Sigmoid colon (tissue), 7 donors: ENCODE measurements around the gene PAH. TPM values are rescaled to one million over a fixed set of nuclear protein-coding genes. Genes with fewer than 3 reads are reported as not detected.

Experiments
- DNase-seq: peaks from one replicate; pipeline ENCODE4 v3.0.0-alpha.2; 2019
- H3K27ac ChIP-seq, 4 donors: fragments of 200-600 bp; sonication (generic); one replicate each; pipeline ENCODE4 v1.5.1; 2016 to 2019; ENCODE audit warnings: mild to moderate bottlenecking in 1 of 4
- H3K27me3 ChIP-seq, 3 donors: fragments of 200-600 bp; sonication (generic); one replicate each; pipeline ENCODE4 v1.5.1; 2019; ENCODE audit warnings: mild to moderate bottlenecking in 1 of 3
- H3K36me3 ChIP-seq, 4 donors: fragments of 200-600 bp; sonication (generic); one replicate each; pipeline ENCODE4 v1.5.1; 2016 to 2019
- H3K4me1 ChIP-seq, 4 donors: fragments of 200-600 bp; sonication (generic); one replicate each; pipeline ENCODE4 v1.5.1; 2017 to 2019
- H3K4me3 ChIP-seq, 4 donors: fragments of 200-600 bp; sonication (generic); one replicate each; pipeline ENCODE4 v1.5.1; 2017 to 2019; ENCODE audit warnings: mild to moderate bottlenecking in 2 of 4, moderate library complexity in 1 of 4
- H3K9me3 ChIP-seq, 4 donors: fragments of 200-600 bp in 3 of 4; sonication (generic) in 3 of 4; one replicate each; pipeline versions ENCODE4 v1.5.1 to v1.6.1; 2013 to 2019
- EP300 ChIP-seq, 4 donors: sonication (generic); formaldehyde crosslinking; IDR thresholded peaks; one replicate each; pipeline ENCODE4 v1.6.1; 2017; ENCODE audit warnings: antibody characterized with exemption in 4 of 4
- POLR2A ChIP-seq, 2 donors: fragments of 450-650 bp; IDR thresholded peaks; one replicate each; pipeline ENCODE4 v1.6.1; 2016; ENCODE audit warnings: antibody characterized with exemption in 2 of 2, mild to moderate bottlenecking in 2 of 2, moderate library complexity in 2 of 2
- POLR2AphosphoS5 ChIP-seq, 4 donors: sonication (generic); formaldehyde crosslinking; IDR thresholded peaks; one replicate each; pipeline ENCODE4 v1.6.1; 2017; ENCODE audit warnings: antibody characterized with exemption in 4 of 4
- WGBS, 2 donors: extraction: QIAGEN DNeasy Blood & Tissue Kit; methylation state at CpG; one replicate each; pipeline ENCODE4 v1.1.7; 2013; 5-methylcytosine and 5-hydroxymethylcytosine counted together
- intact Hi-C: fragments of 100-400 bp; cut with DNase I; formaldehyde crosslinking; loops from one replicate; pipeline ENCODE4 v1.15.1; 2023
- polyA plus RNA-seq, 3 donors: library from polyadenylated mRNA; stranded (reverse); fragments of 200-250 nt; gene quantifications; one replicate each; pipeline ENCODE4 v1.2.3, GENCODE V29; 2013
- total RNA-seq, 4 donors: library from RNA; depleted of rRNA; stranded (reverse); fragments of >200 nt; gene quantifications; one replicate each; pipeline ENCODE4 v1.1.0, GENCODE V29; 2016
- TF ChIP-seq, protein P1 (sequence below), 4 experiments: fragments of 450-650 bp in 3 of 4; fragments of 200-600 bp in 1 of 4; IDR thresholded peaks; one replicate each; pipeline ENCODE4 v1.5.1; 2016 to 2019; ENCODE audit warnings: antibody characterized with exemption in 4 of 4, mild to moderate bottlenecking in 3 of 4, moderate library complexity in 2 of 4
- donor health status: healthy with polysubstance abuse.
- donor health status: Bipolar disorder and iron deficiency.
- donor health status: healthy.

The PAH gene
- total and polyA plus RNA-seq, 7 donors, result 0.19 to 1.1 (median 0.46) TPM; not detected in 3

DNA sequence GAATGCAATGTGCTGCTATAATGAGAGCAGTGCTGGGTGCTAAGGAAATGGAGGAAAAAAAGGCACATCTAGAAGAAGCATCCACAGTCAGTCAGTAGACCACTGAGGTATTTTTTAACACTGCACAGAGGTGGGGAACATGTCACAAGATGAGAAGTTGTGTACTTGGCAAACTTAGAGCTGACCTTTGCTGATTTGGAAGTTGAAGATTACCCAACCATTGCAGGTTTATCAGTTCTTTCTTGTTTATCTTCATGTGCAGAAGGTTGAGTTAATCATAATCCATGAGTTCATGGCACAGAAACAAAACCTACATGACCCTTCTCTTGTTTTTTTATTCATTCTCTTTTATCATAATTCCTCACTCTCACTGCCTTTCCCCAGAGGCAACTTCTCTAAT lies 3.2 kb upstream of the PAH start:
- no peak for TF ChIP-seq POLR2AphosphoS5 (IDR thresholded peaks at IDR 0.05)
- TF ChIP-seq POLR2A (IDR thresholded peaks at IDR 0.05), result no peak
- TF ChIP-seq, protein P1, sequence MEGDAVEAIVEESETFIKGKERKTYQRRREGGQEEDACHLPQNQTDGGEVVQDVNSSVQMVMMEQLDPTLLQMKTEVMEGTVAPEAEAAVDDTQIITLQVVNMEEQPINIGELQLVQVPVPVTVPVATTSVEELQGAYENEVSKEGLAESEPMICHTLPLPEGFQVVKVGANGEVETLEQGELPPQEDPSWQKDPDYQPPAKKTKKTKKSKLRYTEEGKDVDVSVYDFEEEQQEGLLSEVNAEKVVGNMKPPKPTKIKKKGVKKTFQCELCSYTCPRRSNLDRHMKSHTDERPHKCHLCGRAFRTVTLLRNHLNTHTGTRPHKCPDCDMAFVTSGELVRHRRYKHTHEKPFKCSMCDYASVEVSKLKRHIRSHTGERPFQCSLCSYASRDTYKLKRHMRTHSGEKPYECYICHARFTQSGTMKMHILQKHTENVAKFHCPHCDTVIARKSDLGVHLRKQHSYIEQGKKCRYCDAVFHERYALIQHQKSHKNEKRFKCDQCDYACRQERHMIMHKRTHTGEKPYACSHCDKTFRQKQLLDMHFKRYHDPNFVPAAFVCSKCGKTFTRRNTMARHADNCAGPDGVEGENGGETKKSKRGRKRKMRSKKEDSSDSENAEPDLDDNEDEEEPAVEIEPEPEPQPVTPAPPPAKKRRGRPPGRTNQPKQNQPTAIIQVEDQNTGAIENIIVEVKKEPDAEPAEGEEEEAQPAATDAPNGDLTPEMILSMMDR (IDR thresholded peaks at IDR 0.05), result no peak
- no peak for TF ChIP-seq EP300 (IDR thresholded peaks at IDR 0.05)
- peaks cover 0 to 8% (median 0%) of the 10 kb centered on the region in 4 donors for H3K4me1 ChIP-seq
- peaks cover 0 to 17% (median 6%) of the 10 kb centered on the region in 3 donors for H3K27me3 ChIP-seq
- DNase-seq, result no peak
- intact Hi-C loops, result no loop called here
- H3K9me3 ChIP-seq, result no peaks in the 10 kb centered on the region
- no peak overlapping the region for H3K27ac ChIP-seq
- H3K4me3 ChIP-seq, result no peak overlapping the region
- H3K36me3 ChIP-seq, result no peaks in the 10 kb centered on the region

DNA sequence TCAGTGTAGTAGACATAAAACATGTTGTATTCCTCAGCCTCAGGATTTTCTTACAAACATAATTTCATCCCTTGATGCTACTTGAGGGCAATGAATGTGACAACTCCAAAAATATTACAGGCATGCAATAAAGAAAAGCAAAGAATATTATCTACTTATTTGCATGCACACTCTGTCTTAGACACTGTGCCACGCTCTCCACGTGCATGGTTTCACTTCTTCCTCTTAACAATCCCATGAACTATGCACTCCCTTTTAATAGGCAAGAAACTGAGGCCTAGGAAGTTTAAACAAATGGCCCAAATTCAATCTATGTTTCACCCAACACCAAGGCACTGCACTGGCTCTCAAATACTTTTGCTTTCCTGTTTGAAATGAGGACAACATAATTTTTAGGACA lies 1.8 kb upstream of the PAH start:
- H3K4me1 ChIP-seq, result peaks cover 0 to 8% (median 0%) of the 10 kb centered on the region in 4 donors
- H3K36me3 ChIP-seq, result no peaks in the 10 kb centered on the region
- H3K27ac ChIP-seq, result no peak overlapping the region
- WGBS, 2 donors, result 35 to 50% methylated on average over 2 of the region's 2 CpGs
- intact Hi-C loops, result no loop called here
- H3K4me3 ChIP-seq, result no peak overlapping the region
- H3K27me3 ChIP-seq, result peaks cover 0 to 17% (median 6%) of the 10 kb centered on the region in 3 donors
- no peaks in the 10 kb centered on the region for H3K9me3 ChIP-seq
- no peak for DNase-seq
- TF ChIP-seq, protein P1 (IDR thresholded peaks at IDR 0.05), result no peak
- TF ChIP-seq POLR2AphosphoS5 (IDR thresholded peaks at IDR 0.05) (no peak), EP300 (IDR thresholded peaks at IDR 0.05) (no peak), POLR2A (IDR thresholded peaks at IDR 0.05) (no peak)

DNA sequence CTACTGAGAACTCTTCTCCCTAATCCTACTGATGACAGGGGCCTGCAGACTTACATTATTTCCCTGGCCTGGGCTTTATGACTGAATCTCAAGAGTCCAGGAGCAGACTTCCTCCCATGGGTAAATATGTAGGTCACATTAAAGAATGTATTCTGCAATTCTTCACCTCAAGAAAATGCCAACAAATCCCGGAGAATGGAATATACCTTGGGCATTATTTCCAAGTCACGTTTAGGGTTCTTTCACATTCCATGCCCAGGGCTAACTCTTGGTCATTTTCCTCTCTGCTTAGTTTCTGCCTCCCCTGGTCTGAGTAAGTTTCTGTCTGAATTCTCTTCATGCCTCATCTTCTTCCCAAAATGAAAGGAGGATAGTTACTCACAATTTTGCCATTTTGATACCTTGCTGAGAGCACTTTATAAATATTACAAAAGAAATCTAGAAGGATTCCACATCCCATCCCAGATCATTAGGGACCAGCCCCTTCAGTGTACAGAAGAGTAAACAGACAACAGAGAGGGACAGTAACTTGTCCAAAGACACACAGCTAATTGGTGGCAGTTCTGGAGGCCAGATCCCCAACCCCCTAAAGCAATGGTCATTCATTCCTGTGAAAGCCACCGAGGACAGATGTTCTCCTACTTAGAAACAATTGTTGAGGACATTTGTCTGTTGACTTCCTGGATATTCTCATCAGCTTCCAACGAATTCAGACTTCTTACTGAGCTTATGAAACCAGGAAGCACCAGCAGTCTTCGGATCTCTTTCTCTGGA lies 605 bp downstream of the PAH start:
- H3K4me3 ChIP-seq, result no peak overlapping the region
- 50 to 52% methylated on average over 5 of the region's 5 CpGs for WGBS, 2 donors
- TF ChIP-seq EP300 (IDR thresholded peaks at IDR 0.05) (no peak), POLR2AphosphoS5 (IDR thresholded peaks at IDR 0.05) (no peak), POLR2A (IDR thresholded peaks at IDR 0.05) (no peak)
- TF ChIP-seq, protein P1 (IDR thresholded peaks at IDR 0.05), result no peak

DNA sequence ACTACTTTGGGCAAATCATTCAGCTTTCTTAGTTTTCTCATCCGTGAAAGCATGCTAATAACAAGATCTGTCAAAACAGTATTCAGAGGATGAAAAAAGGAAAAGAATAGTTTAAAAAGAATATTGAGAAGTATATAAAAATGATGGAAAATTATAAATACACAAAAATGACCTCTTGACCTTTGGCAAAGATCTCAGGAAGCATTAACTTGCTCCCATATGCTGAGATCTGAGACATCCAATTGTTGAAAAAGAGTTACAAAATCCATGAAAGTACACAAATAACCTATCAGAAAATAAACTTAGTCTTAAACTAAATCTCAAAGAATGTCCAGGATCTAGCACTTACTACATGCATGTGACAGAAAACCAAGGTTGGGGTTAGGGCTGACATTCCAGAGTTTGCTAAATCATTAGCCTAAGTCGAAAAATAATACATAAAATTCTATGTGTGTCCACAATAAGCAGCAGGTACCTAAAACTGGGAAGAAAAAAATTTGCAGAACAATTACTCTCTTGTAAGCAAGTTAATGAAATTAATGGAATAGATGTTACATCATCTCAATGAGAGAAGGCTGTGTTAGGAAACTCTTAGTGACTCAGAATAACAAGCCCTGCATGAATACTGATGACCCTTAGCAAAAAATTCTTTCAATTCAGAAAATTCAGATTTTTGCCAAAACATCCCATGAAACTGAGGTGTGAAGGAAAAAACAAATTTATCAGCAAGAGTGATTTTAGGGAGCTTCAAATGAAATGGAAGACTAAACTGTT lies 3.4 kb downstream of the PAH start:
- no peaks in the 10 kb centered on the region for H3K9me3 ChIP-seq
- no peak overlapping the region for H3K4me3 ChIP-seq
- 76 to 77% methylated on average over 2 of the region's 2 CpGs for WGBS, 2 donors
- peaks cover 0 to 17% (median 6%) of the 10 kb centered on the region in 3 donors for H3K27me3 ChIP-seq
- peaks cover 0 to 8% (median 0%) of the 10 kb centered on the region in 4 donors for H3K4me1 ChIP-seq
- TF ChIP-seq POLR2AphosphoS5 (IDR thresholded peaks at IDR 0.05) (no peak), POLR2A (IDR thresholded peaks at IDR 0.05) (no peak), EP300 (IDR thresholded peaks at IDR 0.05) (no peak)
- TF ChIP-seq, protein P1 (IDR thresholded peaks at IDR 0.05), result no peak
- no peak for DNase-seq
- no peak overlapping the region for H3K27ac ChIP-seq
- intact Hi-C loops, result no loop called here
- no peaks in the 10 kb centered on the region for H3K36me3 ChIP-seq

More for the DNA sequence above, 605 bp downstream of the PAH start:
- H3K4me1 ChIP-seq, result peaks cover 0 to 8% (median 0%) of the 10 kb centered on the region in 4 donors
- intact Hi-C loops, result no loop called here
- DNase-seq, result no peak
- no peak overlapping the region for H3K27ac ChIP-seq
- no peaks in the 10 kb centered on the region for H3K9me3 ChIP-seq
- no peaks in the 10 kb centered on the region for H3K36me3 ChIP-seq
- H3K27me3 ChIP-seq, result peaks cover 0 to 17% (median 6%) of the 10 kb centered on the region in 3 donors
